OCI-LY3 (cell line): ENCODE measurements around the gene TBC1D1.

Experiments used
- EZH2phosphoT487 ChIP-seq: fragments of 200-600 bp; shearing (Covaris generic); IDR thresholded peaks from 2 replicates; pipeline ENCODE4 v1.6.1; 2018; ENCODE audit warnings: antibody characterized with exemption, mixed run types, low read depth
- TF ChIP-seq, protein P1 (sequence below): fragments of 200-600, 300-600 bp; sonication (generic); IDR thresholded peaks from 2 replicates; pipeline ENCODE4 v1.5.1; 2014; ENCODE audit warnings: antibody characterized with exemption, low read length, low read depth

DNA sequence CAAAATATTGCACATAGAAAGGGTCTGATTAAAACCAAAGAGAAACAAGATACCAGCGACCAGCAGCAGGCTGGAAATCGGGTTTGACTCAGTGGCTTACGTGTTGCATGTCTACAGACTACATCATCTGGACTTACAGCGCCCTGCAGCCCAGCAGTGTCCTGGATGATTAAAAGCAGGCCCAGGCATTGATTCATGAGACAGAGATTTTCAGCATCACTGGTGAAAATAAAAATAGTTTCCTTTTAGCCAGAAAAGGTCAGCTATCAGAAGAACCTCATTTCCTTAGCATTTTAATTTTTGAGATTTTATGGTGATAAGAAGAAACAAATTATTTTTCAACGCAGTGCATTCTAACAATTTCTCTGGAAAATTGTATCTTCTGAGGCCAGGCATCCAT is 259.9 kb downstream of the TBC1D1 start:
- TF ChIP-seq, protein P1, sequence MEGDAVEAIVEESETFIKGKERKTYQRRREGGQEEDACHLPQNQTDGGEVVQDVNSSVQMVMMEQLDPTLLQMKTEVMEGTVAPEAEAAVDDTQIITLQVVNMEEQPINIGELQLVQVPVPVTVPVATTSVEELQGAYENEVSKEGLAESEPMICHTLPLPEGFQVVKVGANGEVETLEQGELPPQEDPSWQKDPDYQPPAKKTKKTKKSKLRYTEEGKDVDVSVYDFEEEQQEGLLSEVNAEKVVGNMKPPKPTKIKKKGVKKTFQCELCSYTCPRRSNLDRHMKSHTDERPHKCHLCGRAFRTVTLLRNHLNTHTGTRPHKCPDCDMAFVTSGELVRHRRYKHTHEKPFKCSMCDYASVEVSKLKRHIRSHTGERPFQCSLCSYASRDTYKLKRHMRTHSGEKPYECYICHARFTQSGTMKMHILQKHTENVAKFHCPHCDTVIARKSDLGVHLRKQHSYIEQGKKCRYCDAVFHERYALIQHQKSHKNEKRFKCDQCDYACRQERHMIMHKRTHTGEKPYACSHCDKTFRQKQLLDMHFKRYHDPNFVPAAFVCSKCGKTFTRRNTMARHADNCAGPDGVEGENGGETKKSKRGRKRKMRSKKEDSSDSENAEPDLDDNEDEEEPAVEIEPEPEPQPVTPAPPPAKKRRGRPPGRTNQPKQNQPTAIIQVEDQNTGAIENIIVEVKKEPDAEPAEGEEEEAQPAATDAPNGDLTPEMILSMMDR = no peak
- no peak for TF ChIP-seq EZH2phosphoT487
